ENCODE data around the gene SOAT2. TPM values are rescaled to one million over a fixed set of nuclear protein-coding genes. Genes with fewer than 3 reads are reported as not detected.

SOAT2 gene
- total RNA-seq (2022; extraction: Qiagen RNA extraction; ENCODE audit: low read depth), result 0.06 to 0.44 TPM (median 0.40 TPM) in 5 replicates

GRCh38 chr12:53102883-53103807 lies at the start of gene SOAT2:
Gene SOAT2 (plus strand): TSS chr12:53103486. CDS start chr12:53103578, 92 bp downstream.

GRCh38 chr12:53079226-53080117 lies 23.8 kb upstream of the SOAT2 start, which contains the start of gene SPRYD3:
Gene SPRYD3 (minus strand): TSS chr12:53079390. CDS start chr12:53079333, 57 bp downstream.

GRCh38 chr12:53097564-53098353 lies 5.5 kb upstream of the SOAT2 start, which contains the start of gene IGFBP6:
Gene IGFBP6 (plus strand): TSS chr12:53097667. CDS start chr12:53097718, 51 bp downstream.

Other genes starting within 250 kb of the SOAT2 start
- 3,905 to 4,615 TPM (median 4,500 TPM) in 5 replicates for gene KRT8, start 198.4 kb upstream of the SOAT2 start, total RNA-seq (2022; extraction: Qiagen RNA extraction; ENCODE audit: low read depth)
- gene KRT18, start 154.4 kb upstream of the SOAT2 start, total RNA-seq (2022; extraction: Qiagen RNA extraction; ENCODE audit: low read depth), result 2,631 to 3,100 TPM (median 2,917 TPM) in 5 replicates
- 216 to 371 TPM (median 266 TPM) in 5 replicates for gene EIF4B, start 97.0 kb upstream of the SOAT2 start, total RNA-seq (2022; extraction: Qiagen RNA extraction; ENCODE audit: low read depth)
- gene TNS2, start 53.4 kb upstream of the SOAT2 start, total RNA-seq (2022; extraction: Qiagen RNA extraction; ENCODE audit: low read depth), result 31.3 to 48.7 TPM (median 41.7 TPM) in 5 replicates
- 33.3 to 38.4 TPM (median 35.7 TPM) in 5 replicates for gene SPRYD3, start 24.1 kb upstream of the SOAT2 start, total RNA-seq (2022; extraction: Qiagen RNA extraction; ENCODE audit: low read depth)
- gene IGFBP6, start 5.8 kb upstream of the SOAT2 start, total RNA-seq (2022; extraction: Qiagen RNA extraction; ENCODE audit: low read depth), result 155 to 267 TPM (median 231 TPM) in 5 replicates
- 12.9 to 17.1 TPM (median 15.4 TPM) in 5 replicates for gene ZNF740, start 77.2 kb downstream of the SOAT2 start, total RNA-seq (2022; extraction: Qiagen RNA extraction; ENCODE audit: low read depth)
- gene CSAD, start 77.4 kb downstream of the SOAT2 start, total RNA-seq (2022; extraction: Qiagen RNA extraction; ENCODE audit: low read depth), result 5.2 to 8.0 TPM (median 7.6 TPM) in 5 replicates
- gene ITGB7, start 103.8 kb downstream of the SOAT2 start, total RNA-seq (2022; extraction: Qiagen RNA extraction; ENCODE audit: low read depth), result 0.29 to 0.63 TPM (median 0.42 TPM) in 5 replicates
- 20.4 to 27.6 TPM (median 24.0 TPM) in 5 replicates for gene RARG, start 128.7 kb downstream of the SOAT2 start, total RNA-seq (2022; extraction: Qiagen RNA extraction; ENCODE audit: low read depth)
- gene ESPL1, start 164.8 kb downstream of the SOAT2 start, total RNA-seq (2022; extraction: Qiagen RNA extraction; ENCODE audit: low read depth), result 14.8 to 21.4 TPM (median 18.5 TPM) in 5 replicates
- gene PFDN5, start 192.1 kb downstream of the SOAT2 start, total RNA-seq (2022; extraction: Qiagen RNA extraction; ENCODE audit: low read depth), result 489 to 606 TPM (median 503 TPM) in 5 replicates
- gene MYG1, start 196.2 kb downstream of the SOAT2 start, total RNA-seq (2022; extraction: Qiagen RNA extraction; ENCODE audit: low read depth), result 73.5 to 107 TPM (median 90.2 TPM) in 5 replicates
- 74.5 to 81.6 TPM (median 77.1 TPM) in 5 replicates for gene AAAS, start 218.1 kb downstream of the SOAT2 start, total RNA-seq (2022; extraction: Qiagen RNA extraction; ENCODE audit: low read depth)
- gene SP7, start 232.9 kb downstream of the SOAT2 start, total RNA-seq (2022; extraction: Qiagen RNA extraction; ENCODE audit: low read depth), result 0.08 to 0.10 TPM (median 0.10 TPM) in 3 of 5 replicates, not detected in the others

Data from A549 treated with GW870086 at 1 μM for 4 hours (cell line).